HG02852 (cell line): ENCODE results near the gene ATP1B1.
"Not testable (repeated sequence)": the region's sequence is repeated elsewhere in the genome, so short reads cannot be mapped to it uniquely, and the experiment has no call there.

ENCODE experiments used
- ATAC-seq: cut with Tn5 transposase; IDR thresholded peaks from one replicate; pipeline ENCODE4 v1.9.1; 2021; ENCODE audit warnings: mild to moderate bottlenecking, moderate library complexity; ENCODE audit not compliant: unreplicated experiment

Gene ATP1B1

DNA sequence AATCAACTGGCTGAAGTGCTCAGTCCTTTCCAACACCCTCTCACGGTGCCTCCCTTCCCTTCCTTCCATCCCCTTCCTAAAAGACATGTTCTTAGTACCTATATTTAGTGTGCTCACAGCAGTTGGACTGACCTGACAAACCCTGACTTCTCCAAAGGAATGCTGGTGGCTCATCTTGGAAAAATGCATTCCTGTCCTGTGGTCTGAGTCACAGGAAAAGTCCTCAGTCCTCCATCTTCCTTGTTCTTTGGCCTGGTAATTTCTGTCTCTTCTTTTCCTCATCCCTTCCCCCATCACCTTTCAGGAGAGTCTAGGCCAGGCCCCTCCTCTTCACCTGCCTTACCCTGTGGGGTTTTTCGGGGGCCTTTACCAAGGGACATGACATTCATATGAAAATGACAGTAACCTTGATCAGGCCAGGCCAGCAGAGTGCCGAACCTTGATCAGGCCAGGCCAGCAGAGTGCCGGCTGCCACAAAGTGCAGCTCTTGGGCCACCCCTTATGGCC lies 7.2 kb downstream of the ATP1B1 start:
- ATAC-seq, result no peak

DNA sequence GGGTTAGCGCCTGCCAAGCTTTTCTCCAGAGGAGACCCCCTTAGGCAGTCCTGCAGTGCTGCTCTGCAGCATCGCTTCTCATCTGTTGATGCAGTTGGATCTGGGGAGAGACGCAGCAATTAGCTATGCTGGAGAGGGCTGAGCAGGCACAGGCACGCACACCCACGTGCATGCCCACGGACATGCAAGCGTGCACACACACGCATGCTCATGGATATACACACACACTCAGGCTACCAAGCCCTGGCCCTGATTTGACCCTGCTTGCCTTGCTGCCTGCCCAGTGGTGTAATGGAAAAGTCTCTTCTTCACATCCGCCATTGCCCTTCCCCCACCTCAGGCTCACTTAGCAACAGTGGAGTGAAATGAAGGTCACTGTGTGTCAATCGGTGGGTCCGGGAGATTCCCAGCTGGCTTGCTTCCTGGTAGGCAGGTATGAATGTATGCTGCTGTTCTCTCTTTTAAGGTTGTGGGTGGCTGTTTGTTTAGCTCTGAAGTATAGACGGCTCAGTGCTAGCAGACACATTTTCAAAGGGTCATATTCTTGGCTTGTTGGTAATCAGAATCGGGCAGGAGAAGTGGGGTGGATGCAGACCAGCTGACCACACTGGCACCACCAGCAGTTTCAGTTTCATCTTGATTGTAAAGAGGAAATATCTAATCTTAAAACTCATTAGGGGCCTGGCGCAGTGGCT lies 9.5 kb downstream of the ATP1B1 start:
- no peak for ATAC-seq

DNA sequence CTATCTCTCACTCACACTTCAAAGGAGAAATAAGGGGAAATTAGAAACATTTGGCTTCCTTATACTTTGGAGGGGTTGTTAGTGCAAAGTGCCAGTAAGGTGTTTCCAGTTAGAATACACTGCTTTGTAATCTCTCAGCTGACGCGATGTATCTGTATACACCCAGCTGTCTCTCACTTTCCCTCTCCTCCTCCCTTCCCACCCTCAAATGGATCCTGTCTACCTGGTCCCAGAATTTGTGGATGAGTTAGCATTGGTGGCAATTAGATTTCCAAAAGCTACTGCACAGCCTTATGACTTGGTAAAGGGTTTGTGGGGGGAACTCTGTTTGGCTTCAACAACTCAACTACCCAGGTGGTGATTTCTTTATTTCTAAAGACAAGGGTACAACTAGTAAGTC lies 10.5 kb downstream of the ATP1B1 start:
- ATAC-seq, result no peak

DNA sequence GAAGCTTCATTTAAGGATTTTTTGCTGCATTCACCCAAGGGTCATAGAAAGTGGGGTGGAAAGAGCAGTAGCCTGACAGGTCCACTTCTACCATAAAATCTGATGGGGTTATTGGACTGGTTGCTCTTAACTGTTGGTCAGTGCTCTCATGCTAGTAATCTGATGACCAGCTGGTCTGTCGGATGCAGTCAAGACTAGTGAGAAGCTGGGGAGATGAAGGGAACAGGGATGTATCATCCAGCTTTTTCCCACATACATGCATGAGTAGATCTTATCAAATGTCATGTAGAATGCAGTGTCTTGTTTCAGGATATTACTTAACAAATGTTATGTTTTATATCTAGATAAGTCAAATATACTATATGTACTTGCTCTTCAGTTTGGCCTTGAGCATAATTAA lies 11.1 kb downstream of the ATP1B1 start:
- no peak for ATAC-seq

DNA sequence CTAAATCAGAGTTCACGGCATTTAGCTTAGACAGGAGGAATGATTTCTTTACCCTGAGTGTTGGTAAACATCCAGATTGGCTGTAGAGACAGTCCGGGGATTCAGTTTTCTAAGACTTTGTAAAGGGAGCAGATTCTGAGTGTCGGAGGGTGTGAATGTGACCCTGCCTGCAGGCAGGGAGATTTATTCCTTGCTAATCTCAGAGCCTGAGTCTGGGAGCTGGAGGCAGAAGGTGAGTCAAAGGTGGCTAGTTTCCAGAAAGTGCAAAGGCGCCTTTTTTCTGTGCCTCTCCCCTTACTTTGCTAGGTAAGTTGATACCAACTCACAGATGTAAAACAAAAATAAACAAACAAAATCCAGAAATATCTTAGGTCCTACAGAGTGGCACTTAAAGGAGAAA lies 11.7 kb downstream of the ATP1B1 start:
- ATAC-seq, result no peak

DNA sequence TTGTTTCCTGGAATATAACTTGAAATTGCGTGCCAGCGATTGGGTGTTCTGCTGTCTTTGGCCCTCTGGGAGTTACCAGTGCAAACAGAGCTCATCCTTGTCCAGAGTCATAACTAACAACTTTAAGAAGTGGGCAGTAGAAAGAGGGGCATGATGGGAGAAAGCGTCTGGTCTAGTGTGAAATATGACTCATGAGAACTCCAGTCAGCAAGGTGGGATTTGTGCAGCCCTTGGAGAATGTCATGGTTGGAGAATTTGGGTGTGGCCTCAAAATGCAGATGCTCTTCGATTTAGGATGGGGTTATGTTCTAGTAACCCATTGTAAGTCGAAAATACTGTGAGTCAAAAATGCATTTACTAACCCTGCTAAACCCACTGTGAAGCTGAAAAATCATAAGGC lies 12.9 kb downstream of the ATP1B1 start:
- ATAC-seq, result no peak

DNA sequence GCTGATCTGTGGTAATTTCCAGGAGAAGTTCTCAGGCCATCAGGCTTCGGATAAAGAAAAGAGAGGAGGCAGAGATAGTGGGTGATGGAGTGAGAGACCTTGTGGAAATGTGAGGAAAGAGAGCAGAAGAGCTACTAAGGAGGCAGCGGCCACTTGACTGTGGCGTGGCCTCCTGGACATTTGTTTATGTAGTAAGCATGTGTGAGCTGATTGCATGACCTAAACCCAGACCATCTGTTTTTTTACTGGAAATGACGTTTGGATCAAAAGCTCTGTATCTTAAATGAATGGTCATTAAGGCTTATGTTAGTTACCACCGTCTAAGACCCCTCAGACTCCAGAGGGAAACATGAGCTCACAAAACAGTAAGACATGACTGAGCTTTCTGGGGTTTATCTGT lies 13.6 kb downstream of the ATP1B1 start:
- no peak for ATAC-seq

DNA sequence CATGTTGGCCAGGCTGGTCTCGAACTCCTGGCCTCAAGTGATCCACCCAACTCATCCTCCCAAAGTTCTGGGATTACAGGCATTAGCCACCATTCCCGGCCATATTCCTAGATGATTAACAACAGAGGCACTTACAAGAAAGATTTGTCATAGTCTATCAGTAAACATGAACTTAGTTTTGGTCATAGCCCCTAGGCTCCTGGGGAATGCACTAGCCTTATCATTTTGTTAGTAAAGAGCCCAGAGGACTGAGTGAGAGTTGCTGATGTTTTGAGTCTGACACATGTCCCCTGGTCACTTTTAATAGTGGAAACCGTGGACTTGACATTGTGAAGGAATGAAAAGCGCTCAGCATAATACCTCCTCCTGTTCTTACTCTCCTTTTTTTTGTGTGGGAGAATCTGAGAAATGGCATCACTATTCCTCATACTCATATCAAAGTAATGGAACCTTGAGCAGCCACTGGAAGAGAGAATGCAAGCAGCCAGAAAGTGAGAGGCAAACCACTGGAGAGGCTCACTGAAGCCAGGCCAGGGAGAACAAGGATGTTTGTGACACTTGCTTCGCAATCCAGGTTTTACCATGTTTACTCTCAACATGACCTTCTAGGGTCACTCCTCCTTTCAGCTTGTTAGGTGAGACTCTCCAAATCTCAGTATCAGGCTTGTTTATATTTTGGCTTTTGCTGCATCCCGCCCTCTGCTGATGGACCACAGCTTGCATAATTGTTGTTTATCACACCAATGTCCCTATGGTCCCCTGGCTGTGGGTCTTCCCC lies 14.8 kb downstream of the ATP1B1 start:
- no peak for ATAC-seq

DNA sequence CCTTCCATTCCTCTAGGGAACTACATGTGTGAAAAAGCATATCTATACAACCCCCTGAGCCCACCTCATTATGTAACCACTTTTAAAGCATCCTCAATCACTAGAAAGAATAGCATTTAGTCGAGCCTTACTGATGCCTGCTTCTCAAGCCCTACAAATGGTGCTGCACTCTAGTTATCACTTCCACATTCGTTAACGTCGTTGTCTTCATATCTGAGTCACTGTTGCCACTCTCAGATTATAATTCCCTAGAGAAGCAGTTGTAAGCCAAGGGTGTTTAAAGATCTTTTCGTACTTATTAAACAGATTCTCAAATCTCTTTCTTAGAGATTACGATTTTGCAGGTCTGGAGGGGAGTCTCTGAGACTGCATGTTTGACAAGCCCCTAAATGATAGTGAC lies 16.5 kb downstream of the ATP1B1 start:
- ATAC-seq, result no peak

DNA sequence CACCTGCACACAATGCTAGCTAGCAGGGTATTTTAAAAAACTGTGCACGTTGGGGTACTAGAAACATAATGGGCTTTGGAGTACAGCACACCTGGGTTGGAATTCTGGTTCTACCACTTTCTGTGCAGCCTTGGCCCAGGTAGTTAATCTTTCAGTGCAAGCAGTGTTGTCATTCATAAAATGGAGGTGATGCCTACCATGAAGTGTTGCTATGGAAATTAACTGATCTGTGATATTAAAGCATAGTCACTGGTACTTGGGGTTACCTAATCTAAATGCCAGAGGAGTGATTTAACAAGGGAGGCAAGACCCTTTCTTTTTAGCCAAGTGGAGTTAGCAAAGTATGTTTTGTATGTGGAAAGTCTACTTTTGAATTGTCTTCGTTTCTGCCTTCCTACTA lies 18.0 kb downstream of the ATP1B1 start:
- no peak for ATAC-seq

DNA sequence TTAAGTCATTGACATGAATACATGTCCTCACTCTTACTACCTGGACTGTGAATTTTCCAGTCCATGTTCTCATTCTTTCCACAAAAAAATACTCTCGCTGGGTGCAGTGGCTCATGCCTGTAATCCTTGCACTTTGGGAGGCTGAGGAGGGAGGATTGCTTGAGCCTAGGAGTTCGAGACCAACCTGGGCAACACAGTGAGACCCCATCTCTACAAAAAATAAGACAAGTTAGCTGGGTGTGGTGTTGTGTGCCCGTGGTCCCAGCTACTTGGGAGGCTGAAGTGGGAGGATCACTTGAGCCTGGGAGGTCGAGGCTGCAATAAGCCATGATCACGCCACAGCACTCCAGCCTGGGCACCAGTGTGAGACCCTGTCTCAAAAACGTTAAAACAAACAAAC lies 19.1 kb downstream of the ATP1B1 start:
- ATAC-seq, result not testable (repeated sequence)

DNA sequence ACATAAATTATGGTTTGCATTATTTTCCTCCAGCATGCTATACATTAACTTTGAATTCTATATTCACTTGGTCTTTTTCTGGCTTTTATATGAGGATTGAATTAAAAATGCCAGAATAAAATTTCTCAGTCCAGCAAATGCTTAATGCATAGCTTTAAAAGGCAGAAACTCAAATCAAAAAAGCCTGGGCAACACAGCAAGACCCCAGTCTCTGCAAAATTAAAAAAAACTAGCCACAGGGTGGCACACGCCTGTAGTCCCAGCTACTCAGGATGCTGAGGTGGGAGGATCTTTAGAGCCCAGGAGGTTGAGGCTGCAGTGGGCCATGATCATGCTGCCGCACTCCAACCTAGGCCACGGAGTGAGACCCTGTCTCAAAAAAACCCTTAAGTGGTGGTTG lies 19.8 kb downstream of the ATP1B1 start:
- no peak for ATAC-seq

DNA sequence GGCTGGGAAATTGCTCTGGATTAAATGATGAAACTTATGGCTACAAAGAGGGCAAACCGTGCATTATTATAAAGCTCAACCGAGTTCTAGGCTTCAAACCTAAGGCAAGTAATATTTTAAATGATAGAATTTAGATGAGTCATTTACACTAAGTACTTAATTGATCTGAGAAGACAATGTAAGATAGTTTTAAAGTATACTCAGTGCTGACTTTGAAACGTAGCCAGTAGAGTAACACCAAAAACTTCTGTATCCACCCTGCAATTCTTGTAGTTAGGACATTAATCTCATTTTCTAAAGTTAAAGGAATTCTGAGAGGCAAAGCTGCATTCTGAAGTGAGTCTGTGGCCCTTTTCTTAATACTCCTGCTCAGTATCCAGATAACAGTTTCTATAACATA lies 20.8 kb downstream of the ATP1B1 start:
- no peak for ATAC-seq

DNA sequence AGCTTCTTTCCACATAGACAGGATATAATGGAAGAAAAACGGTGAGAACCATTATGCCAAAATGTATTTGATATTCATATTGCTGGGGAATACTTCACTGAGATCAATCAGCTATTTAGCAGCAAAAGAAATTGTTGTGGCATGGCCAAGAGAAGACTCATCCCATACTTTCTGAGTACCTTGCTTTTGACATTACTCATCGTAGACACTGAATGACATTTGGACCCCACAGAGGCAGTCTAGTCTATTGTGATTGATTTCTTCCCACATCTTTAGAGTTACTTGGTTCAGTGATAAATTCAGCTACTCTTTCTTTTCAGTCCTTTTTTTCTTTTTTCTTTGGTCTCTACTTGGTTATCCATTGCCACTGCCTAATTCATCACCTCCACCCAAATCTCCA lies 22.1 kb downstream of the ATP1B1 start:
- no peak for ATAC-seq

DNA sequence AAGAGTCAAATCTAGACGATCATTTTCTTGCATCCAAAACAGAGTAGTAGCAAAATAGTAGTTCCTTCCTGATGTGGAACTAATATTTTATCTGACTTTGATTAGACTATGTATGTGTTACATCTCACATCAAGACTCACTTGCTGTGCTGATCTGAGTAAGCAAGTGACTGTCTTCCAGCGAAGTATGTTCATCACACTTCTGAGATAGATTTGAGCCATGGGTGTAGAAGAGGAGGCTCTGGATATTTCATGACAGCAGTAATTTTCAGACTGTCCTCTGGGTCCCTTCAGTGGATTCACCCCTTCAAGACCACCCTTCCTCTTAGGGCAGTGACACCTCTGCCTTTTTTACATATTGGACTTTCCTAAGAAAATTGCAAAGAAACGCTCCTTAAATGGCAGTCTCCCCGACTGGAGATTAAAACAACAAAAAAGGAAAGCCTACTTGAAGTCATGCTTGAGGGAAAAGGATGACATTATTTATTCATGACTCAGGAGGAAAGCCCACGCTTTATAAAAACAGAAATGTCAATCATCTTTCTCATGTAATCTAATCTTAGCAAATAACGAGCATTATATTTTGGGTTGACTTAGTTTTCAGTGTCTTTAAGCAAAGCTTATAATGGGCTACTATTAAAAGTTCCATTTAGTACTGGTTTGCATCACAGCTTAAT lies 22.8 kb downstream of the ATP1B1 start:
- no peak for ATAC-seq

DNA sequence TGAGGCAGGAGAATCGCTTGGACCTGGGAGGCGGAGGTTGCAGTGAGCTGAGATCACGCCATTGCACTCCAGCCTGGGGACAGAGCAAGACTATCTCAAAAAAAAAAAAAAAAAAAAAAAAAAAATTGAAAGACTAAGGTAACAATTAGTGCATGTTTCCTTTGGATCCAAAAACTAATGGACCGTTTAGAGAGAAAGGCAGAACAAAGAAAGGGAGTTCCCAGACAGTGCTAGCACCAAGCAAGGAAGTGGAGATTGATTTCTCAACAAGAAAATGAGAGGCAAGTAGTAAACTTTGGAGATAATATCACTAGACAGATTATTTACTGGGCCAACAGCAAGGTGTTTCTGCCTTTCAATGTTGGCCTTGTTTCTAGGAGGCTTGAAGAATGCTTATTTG lies 24.2 kb downstream of the ATP1B1 start:
- ATAC-seq, result no peak

DNA sequence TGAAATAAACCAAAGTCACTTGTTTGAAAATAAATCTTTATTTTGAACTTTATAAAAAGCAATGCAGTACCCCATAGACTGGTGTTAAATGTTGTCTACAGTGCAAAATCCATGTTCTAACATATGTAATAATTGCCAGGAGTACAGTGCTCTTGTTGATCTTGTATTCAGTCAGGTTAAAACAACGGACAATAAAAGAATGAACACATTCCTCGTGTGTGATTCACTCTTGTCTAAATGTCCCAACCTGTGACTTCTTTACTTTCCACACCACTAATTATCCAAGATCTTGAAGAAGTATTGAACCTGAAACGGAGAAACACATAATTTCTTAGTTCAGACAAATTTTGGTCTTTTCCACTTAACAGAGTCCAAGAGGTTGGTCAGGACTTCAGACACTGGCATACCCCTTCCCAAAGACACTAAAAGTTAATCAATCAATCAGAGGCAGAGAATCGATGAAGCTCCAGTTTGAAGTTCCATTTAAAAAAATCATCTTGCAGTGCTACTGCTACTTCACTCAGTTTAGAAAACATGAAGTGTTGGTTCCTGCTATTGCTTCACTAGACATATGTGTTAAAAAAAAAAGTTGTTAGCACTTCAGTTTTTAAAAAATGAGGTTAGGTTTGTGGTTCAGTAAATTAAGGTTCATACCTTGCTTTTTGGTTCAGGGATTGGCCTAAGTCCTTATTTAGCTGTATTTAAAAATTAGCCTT lies 26.2 kb downstream of the ATP1B1 start:
- no peak for ATAC-seq

DNA sequence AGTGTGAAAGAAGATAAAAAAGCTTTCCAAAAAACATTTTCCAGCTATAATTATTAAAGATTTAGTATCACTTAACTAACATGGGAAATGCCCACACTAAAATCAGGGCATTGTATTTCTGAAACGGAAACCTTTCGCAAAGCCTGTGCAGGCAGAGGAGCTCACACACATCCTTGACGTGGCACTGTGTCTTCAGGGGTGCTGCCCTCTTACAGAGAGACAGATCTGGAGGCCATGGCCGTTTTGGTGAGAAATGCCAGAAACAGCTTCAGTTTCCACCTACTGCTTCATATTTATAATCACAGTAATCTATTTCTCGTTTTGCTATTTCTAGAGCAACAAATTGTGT lies 26.7 kb downstream of the ATP1B1 start:
- ATAC-seq, result no peak

DNA sequence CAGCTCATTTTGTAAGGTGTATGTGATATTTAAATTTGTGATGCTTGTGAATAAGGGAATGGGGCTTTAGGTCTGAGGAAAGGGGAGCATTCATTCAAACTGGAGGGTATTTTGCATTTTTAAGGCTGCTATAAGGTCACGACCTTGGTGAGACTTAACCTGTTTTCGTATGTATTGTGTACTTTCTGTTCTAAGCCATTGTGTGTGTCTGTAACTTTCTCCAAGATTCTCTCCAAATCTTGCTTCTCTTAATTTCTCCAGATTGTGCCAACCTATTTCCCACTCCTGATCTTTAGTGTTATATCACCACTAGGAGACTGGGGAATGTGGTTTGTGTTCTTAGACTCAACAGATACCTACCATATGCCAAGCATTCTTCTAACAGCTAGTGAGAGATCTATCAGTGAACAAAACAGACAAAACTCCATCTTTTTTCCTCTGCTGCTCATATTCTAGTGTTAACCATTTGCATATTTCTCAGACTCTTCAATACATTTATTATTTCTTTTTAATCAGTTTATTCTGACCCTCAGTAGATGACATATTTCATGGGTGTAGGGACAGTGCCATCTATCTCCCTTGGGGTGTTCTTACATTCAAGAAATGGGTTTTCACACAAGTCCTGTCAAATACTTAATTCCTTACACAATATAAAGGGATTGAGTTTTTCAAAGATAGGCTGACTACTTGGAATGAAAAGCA lies 27.5 kb downstream of the ATP1B1 start:
- ATAC-seq, result no peak

DNA sequence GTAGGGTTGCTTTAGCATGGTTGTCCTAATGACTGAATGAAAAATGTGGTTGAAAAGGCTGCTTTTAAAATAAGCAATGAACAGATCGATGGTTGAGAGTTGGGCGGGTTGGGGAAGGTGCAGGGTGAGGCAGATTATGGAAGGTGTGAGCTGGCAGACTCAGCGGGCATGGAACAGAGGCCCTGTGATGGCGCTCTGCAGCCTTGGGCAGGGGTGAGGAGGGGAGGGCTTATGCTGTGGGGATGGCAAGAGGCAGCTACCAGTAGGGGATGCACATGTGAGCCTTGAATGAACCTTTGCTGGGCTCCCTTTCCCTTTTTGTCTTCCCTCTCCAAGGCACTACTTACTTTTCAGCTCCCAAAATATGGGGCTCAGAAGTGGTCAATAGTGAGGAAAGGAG lies 30.9 kb downstream of the ATP1B1 start:
- no peak for ATAC-seq
